Stomach (tissue), 9 donors: ENCODE measurements around the gene BANF2. TPM values are rescaled to one million over a fixed set of nuclear protein-coding genes. Genes with fewer than 3 reads are reported as not detected.
"Not testable (repeated sequence)": the region's sequence is repeated elsewhere in the genome, so short reads cannot be mapped to it uniquely, and the experiment has no call there.

Experiments used
- DNase-seq, 2 donors: peaks; one replicate each; pipeline versions ENCODE4 v3.0.0 to v3.0.0-alpha.2; 2013 to 2019
- H3K27ac ChIP-seq, 5 donors: fragments of 200-600 bp in 4 of 5; sonication (generic) in 4 of 5; one replicate each; pipeline ENCODE4 v1.5.1; 2013 to 2019; ENCODE audit warnings: mild to moderate bottlenecking in 1 of 5, moderate library complexity in 1 of 5
- H3K27me3 ChIP-seq, 3 donors: fragments of 200-600 bp; sonication (generic); one replicate each; pipeline ENCODE4 v1.5.1; 2017 to 2019; ENCODE audit warnings: mixed run types in 1 of 3
- H3K36me3 ChIP-seq, 4 donors: fragments of 200-600 bp; sonication (generic); 1 replicate in 3 of 4; 2 replicates in 1 of 4; pipeline ENCODE4 v1.5.1; 2016 to 2019
- H3K4me1 ChIP-seq, 4 donors: fragments of 200-600 bp; sonication (generic); one replicate each; pipeline ENCODE4 v1.5.1; 2016 to 2019
- H3K4me3 ChIP-seq, 4 donors: fragments of 200-600 bp; sonication (generic) in 3 of 4; one replicate each; pipeline ENCODE4 v1.5.1; 2016 to 2019; ENCODE audit warnings: mild to moderate bottlenecking in 1 of 4
- H3K9me3 ChIP-seq, 4 donors: fragments of 200-600 bp; sonication (generic); one replicate each; pipeline ENCODE4 v1.5.1; 2016 to 2019
- EP300 ChIP-seq: sonication (generic); formaldehyde crosslinking; IDR thresholded peaks from one replicate; pipeline ENCODE4 v1.6.1; 2017; ENCODE audit warnings: antibody characterized with exemption
- POLR2A ChIP-seq, 4 donors: fragments of 450-650 bp; IDR thresholded peaks; one replicate each; pipeline ENCODE4 v1.6.1; 2016; ENCODE audit warnings: antibody characterized with exemption in 4 of 4, control low read depth in 2 of 4, mild to moderate bottlenecking in 1 of 4, moderate library complexity in 1 of 4
- POLR2AphosphoS5 ChIP-seq, 3 donors: sonication (generic); formaldehyde crosslinking; IDR thresholded peaks; one replicate each; pipeline ENCODE4 v1.6.1; 2016; ENCODE audit warnings: antibody characterized with exemption in 3 of 3
- WGBS, 5 donors: extraction: QIAGEN DNeasy Blood & Tissue Kit in 3 of 5; methylation state at CpG; one replicate each; pipeline versions ENCODE4 v1.1.5 to v1.1.7; 2013 to 2018; 5-methylcytosine and 5-hydroxymethylcytosine counted together
- intact Hi-C: fragments of 100-400 bp; cut with DNase I; formaldehyde crosslinking; loops from one replicate; pipeline ENCODE4 v1.15.1; 2023; ENCODE audit warnings: low total_unique reads
- polyA plus RNA-seq, 3 donors: library from polyadenylated mRNA; stranded (reverse); fragments of 200-250 nt; gene quantifications; one replicate each; pipeline ENCODE4 v1.2.3, GENCODE V29; 2013
- total RNA-seq, 5 donors: library from RNA; depleted of rRNA; stranded (reverse); fragments of >200 nt; gene quantifications; one replicate each; pipeline versions ENCODE4 v1.1.0 to v1.2.3, GENCODE V29; 2014 to 2016
- TF ChIP-seq, protein P1 (sequence below), 7 experiments: fragments of 450-650 bp in 4 of 7; fragments of 200-600 bp in 3 of 7; sonication (generic) in 3 of 7; IDR thresholded peaks; one replicate each; pipeline ENCODE4 v1.5.1; 2016 to 2019; ENCODE audit warnings: antibody characterized with exemption in 7 of 7, control low read depth in 2 of 7, mild to moderate bottlenecking in 1 of 7
- donor health status: healthy with polysubstance abuse.
- donor health status: Bipolar disorder and iron deficiency.
- donor health status: healthy.

Gene BANF2
- total and polyA plus RNA-seq, 8 donors: not detected

DNA sequence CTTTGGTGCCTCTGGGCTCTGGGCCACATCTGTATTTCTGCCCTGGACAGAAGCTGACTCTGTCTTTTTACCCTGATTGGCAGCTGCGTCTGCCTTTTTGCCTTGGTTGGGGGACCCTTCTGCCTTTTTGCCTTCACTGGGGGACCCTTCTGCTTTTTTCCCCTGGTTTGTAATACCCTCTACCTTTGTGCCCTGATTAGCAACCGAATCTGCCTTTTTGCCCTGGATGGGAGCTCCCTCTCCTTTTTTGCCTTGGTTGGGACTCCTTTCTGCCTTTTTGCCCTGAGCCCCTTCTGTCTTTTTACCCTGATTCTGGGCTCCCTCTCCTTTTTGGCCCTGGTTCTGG lies 41.1 kb upstream of the BANF2 start:
- peaks cover 0 to 6% (median 3%) of the 10 kb centered on the region in 4 donors for H3K9me3 ChIP-seq
- H3K4me3 ChIP-seq: no peak overlapping the region
- no peak for DNase-seq
- TF ChIP-seq EP300 (no peak), POLR2AphosphoS5 (IDR thresholded peaks at IDR 0.05) (no peak), POLR2A (IDR thresholded peaks at IDR 0.05) (no peak)
- TF ChIP-seq, protein P1, sequence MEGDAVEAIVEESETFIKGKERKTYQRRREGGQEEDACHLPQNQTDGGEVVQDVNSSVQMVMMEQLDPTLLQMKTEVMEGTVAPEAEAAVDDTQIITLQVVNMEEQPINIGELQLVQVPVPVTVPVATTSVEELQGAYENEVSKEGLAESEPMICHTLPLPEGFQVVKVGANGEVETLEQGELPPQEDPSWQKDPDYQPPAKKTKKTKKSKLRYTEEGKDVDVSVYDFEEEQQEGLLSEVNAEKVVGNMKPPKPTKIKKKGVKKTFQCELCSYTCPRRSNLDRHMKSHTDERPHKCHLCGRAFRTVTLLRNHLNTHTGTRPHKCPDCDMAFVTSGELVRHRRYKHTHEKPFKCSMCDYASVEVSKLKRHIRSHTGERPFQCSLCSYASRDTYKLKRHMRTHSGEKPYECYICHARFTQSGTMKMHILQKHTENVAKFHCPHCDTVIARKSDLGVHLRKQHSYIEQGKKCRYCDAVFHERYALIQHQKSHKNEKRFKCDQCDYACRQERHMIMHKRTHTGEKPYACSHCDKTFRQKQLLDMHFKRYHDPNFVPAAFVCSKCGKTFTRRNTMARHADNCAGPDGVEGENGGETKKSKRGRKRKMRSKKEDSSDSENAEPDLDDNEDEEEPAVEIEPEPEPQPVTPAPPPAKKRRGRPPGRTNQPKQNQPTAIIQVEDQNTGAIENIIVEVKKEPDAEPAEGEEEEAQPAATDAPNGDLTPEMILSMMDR (IDR thresholded peaks at IDR 0.05): no peak
- intact Hi-C loops: no loop called here
- 92 to 100% (median 95%) methylated on average over 2 of the region's 2 CpGs for WGBS, 5 donors
- H3K27me3 ChIP-seq: no peaks in the 10 kb centered on the region
- peaks cover 10 to 57% (median 45%) of the 10 kb centered on the region in 4 donors for H3K36me3 ChIP-seq
- H3K4me1 ChIP-seq: peaks cover 19 to 78% (median 37%) of the 10 kb centered on the region in 4 donors
- H3K27ac ChIP-seq: peak overlapping the region in 2 of 5 donors; percentile 24 to 49

DNA sequence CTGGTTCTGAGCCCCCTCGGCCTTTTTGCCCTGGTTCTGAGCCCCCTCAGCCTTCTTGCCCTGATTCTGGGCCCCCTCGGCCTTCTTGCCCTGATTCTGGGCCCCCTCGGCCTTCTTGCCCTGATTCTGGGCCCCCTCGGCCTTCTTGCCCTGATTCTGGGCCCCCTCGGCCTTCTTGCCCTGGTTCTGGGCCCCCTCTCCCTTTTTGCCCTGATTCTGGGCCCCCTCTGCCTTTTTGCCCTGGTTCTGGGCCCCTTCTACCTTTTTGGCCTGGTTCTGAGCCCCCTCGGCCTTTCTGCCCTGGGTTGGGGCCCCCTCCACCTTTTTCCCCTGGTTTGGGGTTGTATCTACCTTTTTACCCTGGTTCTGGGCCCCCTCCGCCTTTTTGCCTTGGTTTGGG lies 40.4 kb upstream of the BANF2 start:
- 93 to 99% (median 97%) methylated on average over 4 to 7 of the region's 7 CpGs for WGBS, 5 donors
- peak overlapping the region in 4 of 5 donors; percentile 24 to 49 (median 33) for H3K27ac ChIP-seq
- DNase-seq, H3K9me3 ChIP-seq, intact Hi-C loops, H3K27me3 ChIP-seq, H3K4me3 ChIP-seq: not testable (repeated sequence)
- peaks cover 21 to 79% (median 37%) of the 10 kb centered on the region in 4 donors for H3K4me1 ChIP-seq
- H3K36me3 ChIP-seq: peaks cover 10 to 50% (median 40%) of the 10 kb centered on the region in 4 donors

DNA sequence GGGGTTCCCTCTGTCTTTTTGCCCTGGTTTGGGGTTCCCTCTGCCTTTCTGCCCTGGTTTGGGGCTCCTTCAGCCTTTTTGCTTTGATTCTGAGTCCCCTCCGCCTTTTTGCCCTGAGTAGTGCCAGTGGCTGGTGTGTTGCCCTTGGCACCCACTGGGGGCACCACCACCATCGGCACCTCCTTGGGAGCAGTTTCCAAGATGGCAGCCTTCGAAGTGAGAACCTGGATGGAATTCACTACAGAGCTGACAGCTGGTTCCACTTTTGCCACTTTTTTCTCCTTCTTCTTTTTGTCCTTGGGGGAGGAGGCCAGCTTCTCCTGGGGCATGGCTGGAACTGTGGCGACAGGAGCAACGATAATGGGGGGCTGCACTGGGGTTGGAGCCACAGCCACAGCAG lies 40.0 kb upstream of the BANF2 start:
- no peak for TF ChIP-seq EP300
- TF ChIP-seq, protein P1 (IDR thresholded peaks at IDR 0.05): no peak
- no peak for TF ChIP-seq POLR2AphosphoS5 (IDR thresholded peaks at IDR 0.05)
- no peak for TF ChIP-seq POLR2A (IDR thresholded peaks at IDR 0.05)
- intact Hi-C loops: no loop called here
- Histone ChIP-seq H3K27ac (peak overlapping the region in 4 of 5 donors; percentile 24 to 49 (median 33)), H3K4me1 (peaks cover 21 to 80% (median 37%) of the 10 kb centered on the region in 4 donors), H3K27me3 (no peaks in the 10 kb centered on the region), H3K4me3 (no peak overlapping the region), H3K9me3 (peaks cover 0 to 6% (median 3%) of the 10 kb centered on the region in 4 donors), H3K36me3 (peaks cover 10 to 45% (median 36%) of the 10 kb centered on the region in 4 donors)
- WGBS, 5 donors: 96 to 98% (median 98%) methylated on average over 5 of the region's 5 CpGs
- DNase-seq: no peak

DNA sequence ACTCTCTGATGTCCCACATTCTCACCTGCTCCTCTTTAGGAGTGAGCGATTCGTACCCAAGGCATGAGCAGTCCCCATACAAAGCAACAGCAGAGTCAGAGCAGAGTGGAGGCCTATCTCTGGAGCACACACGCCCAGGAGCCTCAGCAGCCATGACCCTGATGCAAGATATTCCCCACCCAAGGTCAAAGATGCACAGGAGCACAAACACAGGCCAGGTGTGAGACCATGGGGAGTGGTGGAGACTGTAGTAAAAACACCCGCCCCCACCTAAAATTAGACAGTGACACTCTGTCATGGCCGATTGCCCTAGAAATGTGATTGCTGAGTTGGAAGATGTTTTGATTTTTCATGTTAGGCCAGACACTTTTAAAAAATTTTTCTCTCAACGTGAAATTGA lies 39.1 kb upstream of the BANF2 start:
- Histone ChIP-seq H3K4me1 (peaks cover 21 to 80% (median 39%) of the 10 kb centered on the region in 4 donors), H3K27me3 (no peaks in the 10 kb centered on the region), H3K4me3 (no peak overlapping the region), H3K36me3 (peaks cover 10 to 45% (median 36%) of the 10 kb centered on the region in 4 donors), H3K9me3 (peaks cover 0 to 6% (median 3%) of the 10 kb centered on the region in 4 donors), H3K27ac (peak overlapping the region in 3 of 5 donors; percentile 38 to 69 (median 63))
- DNase-seq: no peak
- WGBS, 5 donors: 67 to 81% (median 73%) methylated on average over 6 of the region's 6 CpGs
- TF ChIP-seq POLR2AphosphoS5 (IDR thresholded peaks at IDR 0.05) (no peak), EP300 (no peak), POLR2A (IDR thresholded peaks at IDR 0.05) (no peak)
- TF ChIP-seq, protein P1 (IDR thresholded peaks at IDR 0.05): no peak
- intact Hi-C loops: no loop called here

DNA sequence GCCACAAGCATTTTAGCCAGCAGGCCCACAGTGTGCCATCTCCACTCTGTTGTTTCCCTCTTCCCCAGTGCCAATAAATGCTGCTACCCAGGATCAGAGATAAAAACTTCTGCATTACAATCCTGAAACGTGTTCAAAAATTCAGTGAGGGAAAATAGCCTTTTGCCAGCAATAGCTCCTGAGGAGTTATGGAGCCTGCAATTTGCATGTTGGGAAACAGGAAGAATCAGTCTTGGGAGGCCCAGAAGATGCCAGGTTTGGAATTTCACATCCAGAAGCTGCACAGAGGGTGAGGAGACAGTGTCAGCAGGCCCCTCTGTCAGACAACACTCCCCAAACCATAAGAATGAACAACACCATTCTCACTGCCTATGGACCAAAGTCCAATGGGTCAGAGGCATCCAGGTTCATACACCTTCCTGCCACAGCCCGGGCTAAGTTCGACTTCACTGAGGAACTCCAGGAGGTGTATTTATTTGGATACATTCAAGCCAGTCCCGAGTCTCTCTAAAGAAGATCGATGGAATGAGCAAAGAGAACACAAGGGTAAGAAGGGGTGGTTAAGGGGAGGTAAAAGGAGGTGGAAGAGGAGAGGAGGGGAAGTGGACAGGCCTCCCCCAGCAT lies 38.5 kb upstream of the BANF2 start:
- intact Hi-C loops: no loop called here
- Histone ChIP-seq H3K27me3 (no peaks in the 10 kb centered on the region), H3K36me3 (peaks cover 10 to 40% (median 31%) of the 10 kb centered on the region in 4 donors), H3K4me1 (peaks cover 21 to 81% (median 42%) of the 10 kb centered on the region in 4 donors), H3K4me3 (no peak overlapping the region), H3K9me3 (peaks cover 0 to 6% (median 3%) of the 10 kb centered on the region in 4 donors), H3K27ac (peak overlapping the region in 4 of 5 donors; percentile 15 to 69 (median 50))
- DNase-seq: no peak
- TF ChIP-seq POLR2AphosphoS5 (IDR thresholded peaks at IDR 0.05) (no peak), EP300 (no peak), POLR2A (IDR thresholded peaks at IDR 0.05) (no peak)
- TF ChIP-seq, protein P1 (IDR thresholded peaks at IDR 0.05): no peak
- WGBS, 5 donors: 32 to 50% (median 42%) methylated on average over 5 of the region's 5 CpGs
